SKM-1 treated with dmso at 0.1 percent for 144 hours (cell line): ENCODE results near the gene MAPKBP1.

ENCODE experiments used
- DNase-seq: peaks from one replicate; lab custom pipeline; 2025; ENCODE audit not compliant: unreplicated experiment; lab: John Stamatoyannopoulos, UW

MAPKBP1 gene

GRCh38 chr15:41866872-41867579 is 92.7 kb downstream of the MAPKBP1 start:
- DNase-seq: no peak

DNA sequence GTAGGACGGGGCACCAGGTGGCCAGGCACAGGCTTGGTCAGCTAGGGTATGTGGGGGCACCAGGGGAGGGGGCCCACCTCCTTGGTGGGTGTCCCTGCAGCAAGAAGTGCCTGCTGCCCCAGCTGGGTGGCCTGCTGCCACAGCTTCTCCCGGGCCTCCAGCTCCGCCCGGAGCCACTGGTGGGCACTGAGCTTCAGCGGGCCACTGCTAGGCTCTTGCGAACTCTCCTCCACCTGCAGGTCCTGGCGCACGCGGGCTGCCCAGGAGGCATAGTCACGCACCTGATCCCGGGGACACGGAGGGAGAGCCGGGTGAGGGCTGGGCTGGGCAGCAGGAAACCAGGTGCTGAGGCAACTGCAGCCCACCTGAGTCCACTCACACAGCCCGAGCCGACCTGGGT is 94.0 kb downstream of the MAPKBP1 start:
- no peak for DNase-seq

DNA sequence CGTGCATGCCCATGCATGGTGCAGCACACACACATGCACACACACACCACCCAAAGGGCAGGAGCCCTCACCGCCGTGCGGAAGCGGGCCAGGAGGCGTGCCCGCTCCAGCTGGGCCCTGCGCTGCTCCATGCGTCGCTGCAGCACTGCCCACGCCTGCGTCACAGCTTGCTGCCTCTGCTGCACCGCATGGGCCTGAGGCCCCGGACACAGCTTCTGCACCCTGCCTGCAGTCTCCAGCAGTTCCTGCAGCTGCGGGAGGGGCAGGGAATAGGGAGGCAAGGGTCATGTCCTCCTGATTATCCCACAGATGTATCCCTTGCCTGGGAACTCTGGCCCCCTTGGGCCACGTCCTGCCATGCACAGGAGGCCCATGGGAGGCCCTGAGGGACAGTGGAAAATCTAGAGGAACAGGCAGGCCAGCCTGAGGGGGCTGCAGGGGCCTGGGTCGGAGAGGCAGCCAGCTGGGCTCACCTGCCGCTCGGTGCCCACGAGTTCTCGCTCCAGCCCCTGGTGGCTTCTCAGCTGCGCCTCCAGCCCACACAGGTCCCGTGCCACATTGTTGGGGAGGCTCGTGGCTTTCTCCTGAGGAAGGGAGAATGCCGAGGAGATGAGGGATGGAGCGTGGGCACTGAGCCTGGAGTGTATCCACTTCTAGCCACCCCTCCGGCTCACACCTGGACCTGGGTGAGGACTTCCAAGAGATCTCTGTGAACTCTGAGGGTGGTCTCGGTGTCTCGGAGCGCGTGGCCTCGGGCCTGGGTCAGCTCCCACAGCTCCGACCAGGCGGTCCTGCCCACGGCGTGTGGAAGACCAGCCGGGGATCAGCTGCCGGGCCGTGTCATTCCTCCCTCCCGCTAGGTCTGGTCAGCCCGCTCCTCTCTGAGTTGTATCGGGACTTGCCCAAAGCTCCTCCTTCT is 95.7 kb downstream of the MAPKBP1 start:
- DNase-seq: no peak

DNA sequence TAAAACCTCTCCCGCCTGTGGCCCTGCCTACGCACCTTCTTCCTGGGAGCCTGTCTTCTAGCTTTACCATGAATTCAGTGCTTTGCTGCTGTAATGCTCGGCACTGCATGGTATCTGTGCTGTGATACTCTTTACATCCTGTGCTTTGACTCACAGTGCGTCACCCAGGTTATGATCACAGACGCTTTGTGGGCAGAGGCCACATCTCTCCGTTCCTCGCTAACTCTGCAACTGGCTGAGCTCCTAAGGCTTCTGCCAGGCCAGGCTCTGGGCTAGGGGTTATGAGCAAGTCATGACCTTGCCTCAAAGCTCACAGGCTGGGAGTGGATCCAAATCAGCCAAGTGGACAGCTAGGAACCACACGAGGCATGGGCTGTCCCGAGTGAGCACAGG is 96.4 kb downstream of the MAPKBP1 start:
- DNase-seq: no peak

- DNase-seq: no peak
Measured at GRCh38 chr15:41871175-41871905, 97.1 kb downstream of the MAPKBP1 start.

GRCh38 chr15:41872166-41872747 is 98.0 kb downstream of the MAPKBP1 start:
- no peak for DNase-seq

DNA sequence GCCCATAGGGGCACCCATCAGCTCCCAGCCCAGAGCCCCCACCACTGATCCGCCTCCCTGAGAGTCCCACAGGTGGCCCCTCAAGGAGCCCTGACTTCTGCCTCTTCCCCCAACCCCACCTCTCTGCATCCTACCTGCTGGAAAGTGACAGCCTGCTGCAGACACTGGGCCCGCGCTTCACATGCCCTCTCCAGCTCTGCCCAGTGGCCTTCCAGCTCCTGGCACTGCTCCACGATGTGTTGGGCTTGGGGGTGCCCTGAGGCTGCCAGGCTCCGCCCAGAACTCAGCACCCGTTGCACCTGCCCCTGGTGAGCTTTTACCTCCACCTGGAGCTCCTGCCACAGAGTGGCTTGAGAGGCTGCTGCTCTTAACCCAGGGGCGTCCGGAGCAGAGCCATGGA is 99.4 kb downstream of the MAPKBP1 start:
- DNase-seq: no peak

- DNase-seq: no peak
Measured at GRCh38 chr15:41874736-41875135, 100.5 kb downstream of the MAPKBP1 start.

DNA sequence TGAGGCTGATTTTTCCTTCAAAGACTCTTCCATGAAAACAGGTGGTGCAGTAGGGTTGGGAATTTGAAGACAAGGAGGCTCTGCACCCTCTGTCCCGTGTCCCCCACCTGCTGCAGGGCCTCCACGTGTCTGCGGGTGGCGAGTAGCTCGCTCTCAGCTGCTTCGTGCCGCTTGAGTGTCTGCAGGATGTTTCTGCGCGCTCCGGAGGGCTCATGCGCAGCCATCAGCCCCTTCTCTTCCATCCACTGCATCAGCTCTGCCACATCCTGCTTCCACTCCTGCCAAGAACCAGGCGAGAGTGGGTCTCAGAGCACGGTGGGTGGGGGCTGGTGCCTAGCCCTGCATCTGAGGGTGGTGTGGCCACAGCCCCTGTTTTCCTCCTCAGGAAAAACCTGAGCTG is 101.7 kb downstream of the MAPKBP1 start:
- DNase-seq: no peak

DNA sequence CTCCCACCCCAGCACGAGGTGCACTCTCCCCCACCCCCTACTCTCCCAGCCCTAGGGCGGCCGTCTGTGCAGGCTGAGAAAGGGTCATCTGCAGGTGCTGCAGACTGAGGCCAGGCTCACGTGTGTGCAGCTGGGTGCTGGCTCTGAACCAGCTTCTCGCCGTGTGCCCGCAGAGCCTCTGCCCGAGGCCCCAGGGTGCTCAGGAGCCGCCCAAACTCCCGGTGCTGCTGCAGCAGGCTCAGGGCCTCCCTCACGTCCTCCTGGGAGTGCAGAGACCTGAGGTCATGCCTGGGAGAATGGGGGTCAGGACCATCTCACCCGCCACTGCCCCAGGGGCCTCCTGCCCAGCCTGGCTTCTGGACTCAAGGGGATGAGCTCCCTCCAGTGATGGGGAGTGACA is 102.4 kb downstream of the MAPKBP1 start:
- no peak for DNase-seq
